Keratinocyte (primary cell): Measurements from ENCODE around the gene OR51T1. TPM values are rescaled to one million over a fixed set of nuclear protein-coding genes. Genes with fewer than 3 reads are reported as not detected.

Experiments
- DNase-seq: peaks from one replicate; pipeline ENCODE4 v3.0.0-alpha.2; 2011; ENCODE audit warnings: low read depth, missing footprints, low spot score
- FAIRE-seq: peaks from 2 replicates; lab custom pipeline; 2011; peaks lifted over from hg19 to GRCh38; lab: Jason Lieb, UNC
- H2AFZ ChIP-seq: 2 replicates; pipeline ENCODE4 v1.6.0; 2012; ENCODE audit warnings: low read length, control low read depth, inconsistent platforms; ENCODE audit not compliant: control insufficient read depth
- H3K27ac ChIP-seq: 2 replicates; pipeline ENCODE4 v1.5.1; 2011; ENCODE audit warnings: low read length; ENCODE audit not compliant: control insufficient read depth, insufficient read depth
- H3K27me3 ChIP-seq: 3 replicates; pipeline ENCODE4 v1.6.0; 2011; ENCODE audit warnings: low read length; ENCODE audit not compliant: control insufficient read depth, insufficient read depth; ENCODE audit errors: extremely low read depth
- H3K36me3 ChIP-seq, 2 experiments: 2 replicates in 1 of 2; 3 replicates in 1 of 2; pipeline ENCODE4 v1.5.1; 2011; ENCODE audit warnings: low read length in 2 of 2, mild to moderate bottlenecking in 1 of 2; ENCODE audit not compliant: control insufficient read depth in 2 of 2, insufficient read depth in 2 of 2; ENCODE audit errors: extremely low read depth in 1 of 2
- H3K4me1 ChIP-seq: 3 replicates; pipeline ENCODE4 v1.5.1; 2011; ENCODE audit warnings: low read length; ENCODE audit not compliant: control insufficient read depth, insufficient read depth; ENCODE audit errors: extremely low read depth
- H3K4me2 ChIP-seq: 3 replicates; pipeline ENCODE4 v1.6.0; 2011; ENCODE audit warnings: low read depth, low read length; ENCODE audit not compliant: control insufficient read depth, insufficient read depth; ENCODE audit errors: extremely low read depth
- H3K4me3 ChIP-seq, 3 experiments: fragments of 200-600 bp in 1 of 3; sonication (generic) in 1 of 3; 2 replicates in 2 of 3; 3 replicates in 1 of 3; pipeline ENCODE4 v1.5.1; 2011 to 2016; ENCODE audit warnings: low read length in 3 of 3, mild to moderate bottlenecking in 3 of 3, control low read depth in 2 of 3, inconsistent platforms in 1 of 3, low read depth in 1 of 3, mixed read lengths in 1 of 3, mixed run types in 1 of 3, moderate library complexity in 1 of 3; ENCODE audit not compliant: control insufficient read depth in 2 of 3, insufficient read depth in 2 of 3; ENCODE audit errors: extremely low read depth in 1 of 3
- H3K79me2 ChIP-seq: 2 replicates; pipeline ENCODE4 v1.6.0; 2012; ENCODE audit warnings: low read length; ENCODE audit not compliant: control insufficient read depth, insufficient read depth
- H3K9ac ChIP-seq: 3 replicates; pipeline ENCODE4 v1.6.0; 2011; ENCODE audit warnings: low read length; ENCODE audit not compliant: control insufficient read depth, insufficient read depth; ENCODE audit errors: extremely low read depth
- H3K9me1 ChIP-seq: 3 replicates; pipeline ENCODE4 v1.6.0; 2011; ENCODE audit warnings: low read length; ENCODE audit not compliant: control insufficient read depth, insufficient read depth; ENCODE audit errors: extremely low read depth
- H3K9me3 ChIP-seq: 2 replicates; pipeline ENCODE4 v1.5.1; 2012; ENCODE audit warnings: low read depth, low read length; ENCODE audit not compliant: control insufficient read depth
- H4K20me1 ChIP-seq: 3 replicates; pipeline ENCODE4 v1.6.0; 2011; ENCODE audit warnings: low read length; ENCODE audit not compliant: control insufficient read depth, insufficient read depth; ENCODE audit errors: extremely low read depth
- CTCF ChIP-seq, 3 experiments: IDR thresholded peaks in 1 of 3; conservative IDR thresholded peaks in 1 of 3; optimal IDR thresholded peaks in 1 of 3; 2 replicates in 2 of 3; 3 replicates in 1 of 3; pipeline versions ENCODE3 to v1.5.1; 2011; ENCODE audit warnings: low read length in 3 of 3, mild to moderate bottlenecking in 3 of 3, moderate library complexity in 2 of 3, control low read depth in 1 of 3, inconsistent platforms in 1 of 3; ENCODE audit not compliant: insufficient read depth in 2 of 3; ENCODE audit errors: extremely low read depth in 1 of 3
- EZH2 ChIP-seq: IDR thresholded peaks from one replicate; pipeline ENCODE4 v1.6.1; 2012; ENCODE audit warnings: inconsistent platforms, mild to moderate bottlenecking, low read length, moderate library complexity
- dilution Hi-C: fragments of 300-500 bp; cut with MboI; formaldehyde crosslinking; loops from one replicate; pipeline ENCODE4 v1.7.0; 2020; ENCODE audit warnings: low sequenced_read_pairs; ENCODE audit not compliant: extremely low pct_ligation_motif_present
- polyA plus RNA-seq, 5 experiments: library from polyadenylated mRNA; depleted of rRNA in 3 of 5; stranded (reverse) in 3 of 5; stranded (forward) in 1 of 5; unstranded in 1 of 5; fragments of >200 nt; gene quantifications; 1 replicate in 1 of 5; 2 replicates in 3 of 5; 3 replicates in 1 of 5; pipeline versions ENCODE4 v1.2.1 to v1.2.3, GENCODE V29; 2011 to 2012; ENCODE audit warnings: missing spikeins in 2 of 5, low read depth in 1 of 5, low replicate concordance in 1 of 5

The OR51T1 gene
- polyA plus RNA-seq, 1 donor (not counting 4 experiments of a cell fraction or from before 2014, with no cell fraction given) = not detected

DNA sequence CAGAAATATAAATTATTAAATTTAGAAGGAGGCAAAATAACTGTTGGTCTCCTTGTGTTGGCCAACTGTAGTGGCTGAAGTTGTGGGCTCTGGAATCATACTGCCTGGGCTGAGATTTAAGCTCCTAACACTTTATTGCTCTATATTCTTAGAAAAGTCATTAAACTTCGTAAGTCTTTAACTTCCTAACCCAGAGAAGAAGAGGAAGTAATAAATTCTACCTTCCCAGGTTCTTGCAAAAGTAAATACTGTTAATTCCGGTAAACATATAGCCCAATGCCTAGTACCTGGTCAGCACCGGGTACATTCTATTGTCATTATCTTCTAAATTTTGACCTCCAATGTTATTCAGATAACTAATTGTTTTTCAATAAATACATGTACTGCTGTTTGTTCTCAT, 4.5 kb downstream of the OR51T1 start:
- Histone ChIP-seq H3K27ac (no peak overlapping the region), H3K9me3 (no peaks in the 10 kb centered on the region), H2AFZ (no peak overlapping the region), H3K4me1 (no peaks in the 10 kb centered on the region), H3K79me2 (no peaks in the 10 kb centered on the region), H3K27me3 (no peaks in the 10 kb centered on the region), H3K9ac (no peak overlapping the region), H3K9me1 (no peaks in the 10 kb centered on the region), H3K4me2 (no peak overlapping the region), H3K4me3 (no peak overlapping the region), H4K20me1 (no peaks in the 10 kb centered on the region), H3K36me3 (no peaks in the 10 kb centered on the region)
- DNase-seq (no peak), FAIRE-seq (no peak)
- TF ChIP-seq CTCF (optimal IDR thresholded peaks at IDR 0.05 in 1 of 3, IDR thresholded peaks at IDR 0.05 in 1 of 3, conservative IDR thresholded peaks at IDR 0.05 in 1 of 3; ENCODE audit: extremely low read depth in 1 of 3, insufficient read depth in 2 of 3, low read length in 3 of 3) = no peak
- dilution Hi-C loops = no loop called here

DNA sequence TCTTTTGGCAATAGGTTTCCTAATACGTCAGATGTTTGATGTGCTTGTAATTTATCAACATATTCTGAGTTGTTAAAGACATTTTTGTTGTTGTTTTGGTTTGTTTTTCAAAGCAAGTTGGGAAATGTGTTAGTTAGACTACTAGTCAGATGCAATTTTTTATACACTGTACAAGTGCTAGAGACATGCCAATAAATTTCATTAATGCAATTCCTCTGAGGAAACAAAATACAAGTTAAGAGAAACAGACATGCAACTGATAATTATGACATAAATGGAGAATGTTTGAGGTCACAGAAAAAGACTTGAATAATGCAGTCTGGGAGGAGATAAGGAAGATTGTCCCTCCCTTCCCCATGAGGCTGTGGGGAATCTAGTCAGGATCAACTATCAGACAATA, 5.9 kb downstream of the OR51T1 start:
- H3K36me3 ChIP-seq = no peaks in the 10 kb centered on the region
- no peak for TF ChIP-seq EZH2
- no peak for TF ChIP-seq CTCF (optimal IDR thresholded peaks at IDR 0.05 in 1 of 3, IDR thresholded peaks at IDR 0.05 in 1 of 3, conservative IDR thresholded peaks at IDR 0.05 in 1 of 3; ENCODE audit: extremely low read depth in 1 of 3, insufficient read depth in 2 of 3, low read length in 3 of 3)
- DNase-seq (no peak), FAIRE-seq (no peak)
- dilution Hi-C loops = no loop called here
- H3K4me2 ChIP-seq = no peak overlapping the region
- H2AFZ ChIP-seq = no peak overlapping the region
- no peaks in the 10 kb centered on the region for H3K9me1 ChIP-seq
- H3K4me1 ChIP-seq = peaks cover 8% of the 10 kb centered on the region
- H3K27me3 ChIP-seq = no peaks in the 10 kb centered on the region
- no peak overlapping the region for H3K4me3 ChIP-seq
- no peaks in the 10 kb centered on the region for H4K20me1 ChIP-seq
- H3K9ac ChIP-seq = no peak overlapping the region
- H3K9me3 ChIP-seq = no peaks in the 10 kb centered on the region
- no peaks in the 10 kb centered on the region for H3K79me2 ChIP-seq
- no peak overlapping the region for H3K27ac ChIP-seq
